ENCODE measurements around the gene ADAM10.

DNA sequence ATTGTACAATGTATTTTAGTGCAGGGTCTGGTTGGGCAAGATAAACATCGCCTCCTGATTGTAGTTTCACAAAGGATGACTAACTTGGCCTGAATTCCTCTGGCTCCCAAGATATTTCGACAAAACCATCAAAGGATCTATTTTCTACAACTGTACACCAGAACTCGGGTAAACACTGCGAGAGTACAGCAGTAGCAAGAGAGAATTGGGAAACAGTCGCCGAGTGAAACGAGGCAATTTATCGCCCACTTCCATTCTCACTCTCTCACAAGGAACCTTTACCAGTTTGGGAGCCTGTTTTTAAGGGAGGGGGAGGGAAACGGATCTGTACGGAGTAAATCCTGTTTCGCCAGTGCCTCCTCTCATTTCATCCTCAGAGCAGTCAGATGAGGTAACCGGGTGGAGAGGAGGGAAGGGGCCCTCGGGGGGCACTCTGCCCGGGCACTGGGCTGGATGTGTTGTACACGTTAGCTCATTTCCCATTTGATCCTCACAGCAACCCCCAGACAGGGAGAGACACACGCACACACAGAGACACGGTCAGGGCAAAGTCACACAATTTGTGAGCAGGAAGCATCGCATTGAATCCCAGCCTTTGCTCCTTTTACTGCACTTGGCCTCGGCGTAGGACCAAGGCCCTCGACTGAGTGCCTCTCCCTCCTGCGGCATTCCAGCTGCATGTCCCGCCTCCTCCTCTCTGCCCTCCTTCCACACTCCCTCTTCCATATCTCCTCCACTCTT is 197.6 kb downstream of the ADAM10 start:
- no peak for TF ChIP-seq CTCF (IDR thresholded peaks at IDR 0.05)
- no peak for TF ChIP-seq POLR2A (IDR thresholded peaks at IDR 0.05)

Data from Peyer's patch (tissue), 4 donors.